ENCODE results near the gene MLXIP. TPM values are rescaled to one million over a fixed set of nuclear protein-coding genes. Genes with fewer than 3 reads are reported as not detected.

The MLXIP gene
- total and polyA plus RNA-seq, 4 donors: 29.1 to 58.8 (median 38.8) TPM

DNA sequence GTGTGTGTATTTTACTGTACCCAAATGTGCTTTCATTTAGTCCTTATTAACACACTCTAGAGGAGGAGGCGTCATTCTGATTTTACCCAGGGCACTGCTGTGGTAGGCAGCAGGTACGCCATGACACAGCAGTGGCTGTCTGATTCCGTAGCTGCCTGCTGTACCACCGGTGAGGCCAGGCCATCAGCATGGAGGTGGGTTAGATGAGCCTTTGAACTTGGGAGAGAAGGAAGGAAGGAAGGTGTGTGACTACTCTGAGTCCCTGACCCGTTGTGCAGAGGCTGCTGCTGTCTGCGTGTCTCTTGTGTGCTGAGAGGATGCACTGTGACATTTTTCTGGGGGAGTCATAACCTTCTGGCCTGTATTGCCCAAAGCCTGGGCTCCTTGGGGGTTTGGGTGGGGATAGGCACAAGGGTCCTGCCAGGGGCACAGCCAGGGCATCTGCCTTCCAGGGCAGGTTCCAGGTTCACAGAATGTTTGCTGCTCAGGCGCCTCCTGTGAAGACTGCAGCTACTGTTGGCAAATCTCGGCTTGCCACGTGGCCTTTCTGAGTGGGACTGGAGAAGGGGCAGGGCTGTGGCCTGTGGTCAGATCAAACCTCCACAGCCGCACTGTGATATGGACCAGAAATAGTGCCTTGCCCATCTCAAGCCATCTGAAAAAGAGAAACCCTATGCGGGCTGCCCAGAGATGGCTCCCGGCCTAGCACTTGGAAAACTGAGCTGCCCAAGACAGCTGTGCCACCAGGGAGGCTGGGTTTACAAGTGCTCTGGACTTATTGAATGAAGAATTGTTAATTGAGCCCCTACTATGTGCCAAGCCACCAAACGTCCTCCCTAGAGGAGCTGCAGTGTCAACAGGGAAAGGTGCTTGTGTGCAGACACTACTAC, 47.1 kb downstream of the MLXIP start:
- no peaks in the 10 kb centered on the region for H3K27me3 ChIP-seq (ENCODE audit: control insufficient read depth in 3 of 3, insufficient read depth in 3 of 3, low read length in 2 of 3)
- H3K9me3 ChIP-seq (ENCODE audit: control insufficient read depth in 4 of 4, insufficient read depth in 3 of 4, low read length in 3 of 4): no peaks in the 10 kb centered on the region
- peaks cover 0 to 12% (median 3%) of the 10 kb centered on the region in 5 donors for H3K4me1 ChIP-seq (ENCODE audit: control insufficient read depth in 5 of 5, insufficient read depth in 5 of 5, low read length in 5 of 5)
- H3K4me3 ChIP-seq: no peak overlapping the region
- no peak overlapping the region for H3K9ac ChIP-seq (ENCODE audit: insufficient read depth in 1 of 2, low read length in 2 of 2)
- TF ChIP-seq, protein P1, sequence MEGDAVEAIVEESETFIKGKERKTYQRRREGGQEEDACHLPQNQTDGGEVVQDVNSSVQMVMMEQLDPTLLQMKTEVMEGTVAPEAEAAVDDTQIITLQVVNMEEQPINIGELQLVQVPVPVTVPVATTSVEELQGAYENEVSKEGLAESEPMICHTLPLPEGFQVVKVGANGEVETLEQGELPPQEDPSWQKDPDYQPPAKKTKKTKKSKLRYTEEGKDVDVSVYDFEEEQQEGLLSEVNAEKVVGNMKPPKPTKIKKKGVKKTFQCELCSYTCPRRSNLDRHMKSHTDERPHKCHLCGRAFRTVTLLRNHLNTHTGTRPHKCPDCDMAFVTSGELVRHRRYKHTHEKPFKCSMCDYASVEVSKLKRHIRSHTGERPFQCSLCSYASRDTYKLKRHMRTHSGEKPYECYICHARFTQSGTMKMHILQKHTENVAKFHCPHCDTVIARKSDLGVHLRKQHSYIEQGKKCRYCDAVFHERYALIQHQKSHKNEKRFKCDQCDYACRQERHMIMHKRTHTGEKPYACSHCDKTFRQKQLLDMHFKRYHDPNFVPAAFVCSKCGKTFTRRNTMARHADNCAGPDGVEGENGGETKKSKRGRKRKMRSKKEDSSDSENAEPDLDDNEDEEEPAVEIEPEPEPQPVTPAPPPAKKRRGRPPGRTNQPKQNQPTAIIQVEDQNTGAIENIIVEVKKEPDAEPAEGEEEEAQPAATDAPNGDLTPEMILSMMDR (IDR thresholded peaks at IDR 0.05; ENCODE audit: control extremely low read depth, extremely low read depth): no peak
- 77 to 79% methylated on average over 13 of the region's 13 CpGs for WGBS, 2 donors
- no peak overlapping the region for H3K27ac ChIP-seq (ENCODE audit: low read depth in 1 of 2, low read length in 1 of 2)
- H3K36me3 ChIP-seq (ENCODE audit: control insufficient read depth in 4 of 4, insufficient read depth in 4 of 4, low read length in 4 of 4): peaks cover 5 to 33% (median 23%) of the 10 kb centered on the region in 4 donors
- DNase-seq (no peak), ATAC-seq (ENCODE audit: insufficient read depth, low FRiP score) (no peak)

DNA sequence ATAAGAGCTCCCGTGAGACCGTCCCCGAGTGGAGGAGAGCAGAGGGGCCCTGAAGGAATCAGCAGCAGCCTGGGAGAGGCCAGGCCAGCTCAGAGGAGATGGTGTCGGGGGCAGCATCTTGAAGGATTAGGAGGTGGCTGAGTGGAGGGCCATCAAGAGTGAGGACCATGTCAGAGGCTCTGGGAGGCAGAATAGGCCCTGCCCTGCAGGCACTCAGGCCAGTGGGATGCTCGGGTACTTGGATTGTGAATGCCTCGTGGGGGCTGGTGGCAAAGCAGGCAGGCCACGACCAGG, 47.7 kb downstream of the MLXIP start:
- Histone ChIP-seq H3K27me3 (ENCODE audit: control insufficient read depth in 3 of 3, insufficient read depth in 3 of 3, low read length in 2 of 3) (no peaks in the 10 kb centered on the region), H3K9me3 (ENCODE audit: control insufficient read depth in 4 of 4, insufficient read depth in 3 of 4, low read length in 3 of 4) (no peaks in the 10 kb centered on the region), H3K4me1 (ENCODE audit: control insufficient read depth in 5 of 5, insufficient read depth in 5 of 5, low read length in 5 of 5) (peaks cover 0 to 12% (median 3%) of the 10 kb centered on the region in 5 donors), H3K27ac (ENCODE audit: low read depth in 1 of 2, low read length in 1 of 2) (no peak overlapping the region), H3K9ac (ENCODE audit: insufficient read depth in 1 of 2, low read length in 2 of 2) (no peak overlapping the region), H3K36me3 (ENCODE audit: control insufficient read depth in 4 of 4, insufficient read depth in 4 of 4, low read length in 4 of 4) (peaks cover 5 to 36% (median 24%) of the 10 kb centered on the region in 4 donors), H3K4me3 (no peak overlapping the region)
- WGBS, 2 donors: 82 to 83% methylated on average over 7 of the region's 7 CpGs
- DNase-seq: no peak
- TF ChIP-seq, protein P1 (IDR thresholded peaks at IDR 0.05; ENCODE audit: control extremely low read depth, extremely low read depth): no peak
- no peak for ATAC-seq (ENCODE audit: insufficient read depth, low FRiP score)

DNA sequence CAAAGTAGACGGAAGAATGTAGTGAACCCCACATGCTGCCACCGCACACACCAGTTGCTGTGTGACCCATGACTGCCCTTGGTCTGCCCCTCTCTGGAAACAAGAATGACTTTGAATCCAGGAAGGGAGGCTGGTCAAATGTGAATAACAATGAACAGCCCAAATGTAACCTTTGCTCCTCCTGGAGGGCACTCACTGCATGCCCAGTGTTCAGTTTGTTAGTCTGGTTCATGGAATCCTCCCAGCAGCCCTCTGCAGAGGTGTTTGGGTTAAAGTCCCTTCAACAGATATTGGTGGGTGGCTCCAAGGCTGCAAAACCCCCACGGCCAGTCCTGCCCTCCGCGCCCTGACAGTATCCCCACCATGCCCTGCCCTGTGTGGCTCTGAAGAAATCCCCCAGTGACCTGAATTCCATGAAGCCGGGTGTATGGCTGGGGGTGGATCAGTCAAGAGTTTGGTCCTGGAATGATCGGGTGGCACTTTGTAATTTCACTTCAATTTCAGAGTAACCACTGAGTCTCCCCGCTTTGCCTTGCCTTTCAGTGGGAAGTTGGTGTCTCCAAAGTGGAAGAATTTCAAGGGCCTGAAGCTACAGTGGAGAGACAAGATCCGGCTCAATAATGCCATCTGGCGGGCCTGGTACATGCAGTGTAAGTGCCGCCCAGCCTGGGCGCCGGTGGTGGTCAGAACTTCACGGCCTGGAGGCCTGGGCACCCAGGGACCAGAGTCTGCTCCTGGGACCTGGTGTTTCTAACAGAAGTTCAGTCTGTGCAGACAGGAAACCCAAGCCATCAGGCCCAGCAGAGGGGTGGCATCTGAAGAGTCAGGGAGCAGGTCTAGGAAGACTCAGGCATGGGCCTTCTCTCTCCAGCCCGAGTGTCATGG, 48.4 kb downstream of the MLXIP start:
- H3K4me3 ChIP-seq: no peak overlapping the region
- H3K27me3 ChIP-seq (ENCODE audit: control insufficient read depth in 3 of 3, insufficient read depth in 3 of 3, low read length in 2 of 3): no peaks in the 10 kb centered on the region
- no peak overlapping the region for H3K27ac ChIP-seq (ENCODE audit: low read depth in 1 of 2, low read length in 1 of 2)
- 88 to 90% methylated on average over 15 of the region's 15 CpGs for WGBS, 2 donors
- H3K9ac ChIP-seq (ENCODE audit: insufficient read depth in 1 of 2, low read length in 2 of 2): no peak overlapping the region
- peaks cover 0 to 7% (median under 1%) of the 10 kb centered on the region in 5 donors for H3K4me1 ChIP-seq (ENCODE audit: control insufficient read depth in 5 of 5, insufficient read depth in 5 of 5, low read length in 5 of 5)
- TF ChIP-seq, protein P1 (IDR thresholded peaks at IDR 0.05; ENCODE audit: control extremely low read depth, extremely low read depth): no peak
- no peaks in the 10 kb centered on the region for H3K9me3 ChIP-seq (ENCODE audit: control insufficient read depth in 4 of 4, insufficient read depth in 3 of 4, low read length in 3 of 4)
- ATAC-seq (ENCODE audit: insufficient read depth, low FRiP score): no peak
- peaks cover 5 to 39% (median 26%) of the 10 kb centered on the region in 4 donors for H3K36me3 ChIP-seq (ENCODE audit: control insufficient read depth in 4 of 4, insufficient read depth in 4 of 4, low read length in 4 of 4)
- DNase-seq: no peak

All from lung (tissue), 12 donors.